Mesendoderm (in vitro differentiated cells): ENCODE data around the gene VAPA.
A peak's percentile ranks its signal among the peaks of the same experiment; 100 is the strongest.
"Not testable (repeated sequence)": the region's sequence is repeated elsewhere in the genome, so short reads cannot be mapped to it uniquely, and the experiment has no call there.

Experiments
- DNase-seq: peaks from one replicate; pipeline ENCODE4 v3.0.0; 2013
- H2AK5ac ChIP-seq: 2 replicates; pipeline ENCODE4 v1.6.1; 2013; ENCODE audit warnings: low read length, inconsistent platforms
- H2BK120ac ChIP-seq: 2 replicates; pipeline ENCODE4 v1.6.1; 2013; ENCODE audit warnings: low read depth, mild to moderate bottlenecking, low read length, moderate library complexity, mixed read lengths
- H2BK15ac ChIP-seq: replicated peaks from 2 replicates; pipeline ENCODE4 v1.6.1; 2013; ENCODE audit warnings: low read depth, mild to moderate bottlenecking, moderate library complexity
- H2BK5ac ChIP-seq: 2 replicates; pipeline ENCODE4 v1.6.1; 2013; ENCODE audit warnings: low read length, inconsistent platforms
- H3K18ac ChIP-seq: 2 replicates; pipeline ENCODE4 v1.6.1; 2013; ENCODE audit warnings: mild to moderate bottlenecking, low read length, mixed read lengths
- H3K23ac ChIP-seq: one replicate; pipeline ENCODE4 v1.6.1; 2013; ENCODE audit warnings: low read length
- H3K27ac ChIP-seq: 2 replicates; pipeline ENCODE4 v1.5.1; 2013; ENCODE audit warnings: low read depth, mild to moderate bottlenecking, inconsistent platforms, low read length, moderate library complexity
- H3K27me3 ChIP-seq: 2 replicates; pipeline ENCODE4 v1.6.1; 2013; ENCODE audit warnings: low read length, control low read depth, mild to moderate bottlenecking, inconsistent platforms; ENCODE audit not compliant: insufficient read depth, poor library complexity
- H3K36me3 ChIP-seq: 2 replicates; pipeline ENCODE4 v1.6.1; 2013; ENCODE audit warnings: low read length, inconsistent platforms; ENCODE audit not compliant: control insufficient read depth, insufficient read depth
- H3K4ac ChIP-seq: one replicate; pipeline ENCODE4 v1.6.1; 2013; ENCODE audit warnings: low read depth, mild to moderate bottlenecking, low read length, moderate library complexity
- H3K4me1 ChIP-seq: 2 replicates; pipeline ENCODE4 v1.6.1; 2013; ENCODE audit warnings: low read depth, low read length, inconsistent platforms; ENCODE audit not compliant: control insufficient read depth
- H3K4me2 ChIP-seq: 2 replicates; pipeline ENCODE4 v1.6.1; 2013; ENCODE audit warnings: low read length
- H3K4me3 ChIP-seq: 2 replicates; pipeline ENCODE4 v1.5.1; 2013; ENCODE audit warnings: mild to moderate bottlenecking, low read length
- H3K56ac ChIP-seq: one replicate; pipeline ENCODE4 v1.6.1; 2013; ENCODE audit warnings: low read length
- H3K79me1 ChIP-seq: 2 replicates; pipeline ENCODE4 v1.6.1; 2013; ENCODE audit warnings: low read length, inconsistent platforms
- H3K79me2 ChIP-seq: 2 replicates; pipeline ENCODE4 v1.6.1; 2013; ENCODE audit warnings: mild to moderate bottlenecking, low read length; ENCODE audit not compliant: control insufficient read depth, insufficient read depth
- H3K9ac ChIP-seq: 2 replicates; pipeline ENCODE4 v1.6.1; 2013; ENCODE audit warnings: low read length, inconsistent platforms
- H4K5ac ChIP-seq: one replicate; pipeline ENCODE4 v1.6.1; 2013; ENCODE audit warnings: low read length
- H4K8ac ChIP-seq: one replicate; pipeline ENCODE4 v1.6.1; 2013; ENCODE audit warnings: low read depth, mild to moderate bottlenecking, control low read depth, low read length, moderate library complexity
- WGBS: extraction: QIAGEN DNeasy Blood & Tissue Kit; methylation state at CpG from one replicate; pipeline ENCODE4 v1.1.7; 2013; ENCODE audit warnings: low lambda C conversion rate, missing lambda C conversion rate; ENCODE audit not compliant: insufficient coverage; ENCODE audit errors: extremely low coverage; 5-methylcytosine and 5-hydroxymethylcytosine counted together

VAPA gene

DNA sequence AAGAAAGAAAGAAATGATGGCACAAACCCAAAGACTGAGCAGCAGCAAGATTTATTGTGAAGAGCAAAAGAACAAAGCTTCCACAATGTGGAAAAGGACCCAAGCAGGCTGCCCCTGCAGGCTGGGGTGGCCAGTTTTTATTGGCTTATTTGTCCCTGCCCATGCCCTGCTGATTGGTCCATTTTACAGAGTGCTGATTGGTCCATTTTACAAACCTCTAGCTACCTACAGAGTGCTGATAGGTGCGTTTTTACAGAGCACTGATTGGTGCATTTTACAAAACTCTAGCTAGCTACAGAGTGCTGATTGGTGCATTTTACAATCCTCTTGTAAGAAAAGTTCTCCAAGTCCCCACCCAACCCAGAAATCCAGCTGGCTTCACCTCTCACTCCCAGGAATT lies 1.5 kb upstream of the VAPA start:
- H2AK5ac ChIP-seq, H4K8ac ChIP-seq, H3K4me3 ChIP-seq, H3K18ac ChIP-seq, H3K27me3 ChIP-seq, H3K56ac ChIP-seq, H2BK15ac ChIP-seq, H2BK120ac ChIP-seq, H4K5ac ChIP-seq, H3K36me3 ChIP-seq, H2BK5ac ChIP-seq, H3K27ac ChIP-seq, H3K4ac ChIP-seq, H3K4me1 ChIP-seq, H3K4me2 ChIP-seq, H3K9ac ChIP-seq, H3K79me1 ChIP-seq: not testable (repeated sequence)
- peaks cover 26% of the 10 kb centered on the region for H3K79me2 ChIP-seq
- WGBS = no CpG with 5 or more reads among the region's 1 CpG
- DNase-seq = peak; percentile 37
- peak overlapping the region; percentile 16 for H3K23ac ChIP-seq

DNA sequence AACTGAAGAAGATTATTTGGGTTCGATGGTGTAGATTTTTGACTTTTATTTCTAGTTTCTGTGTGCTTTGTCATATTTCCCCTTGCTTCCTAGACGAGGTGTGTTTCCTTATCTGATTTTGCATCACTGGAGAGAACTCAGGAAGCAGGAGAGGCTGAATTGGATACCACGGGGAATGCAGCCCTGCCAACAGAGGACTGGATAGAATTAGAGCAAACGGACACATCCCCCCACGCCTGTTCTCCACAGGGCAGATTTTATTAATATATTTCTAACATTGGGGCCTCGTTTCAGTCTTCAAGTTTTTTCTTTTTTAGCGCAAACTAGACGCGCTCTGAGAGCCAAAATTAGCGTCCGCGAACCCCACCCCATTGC lies 678 bp upstream of the VAPA start:
- no peaks in the 10 kb centered on the region for H3K4me1 ChIP-seq
- DNase-seq = no peak
- no peaks in the 10 kb centered on the region for H3K27me3 ChIP-seq
- H3K4ac ChIP-seq = no peak overlapping the region
- H3K4me3 ChIP-seq = peak overlapping the region; percentile 42
- H4K5ac ChIP-seq = peak overlapping the region; percentile 33
- no peak overlapping the region for H3K23ac ChIP-seq
- H3K27ac ChIP-seq = no peak overlapping the region
- no peaks in the 10 kb centered on the region for H3K36me3 ChIP-seq
- no peak overlapping the region for H2AK5ac ChIP-seq
- no peak overlapping the region for H2BK15ac ChIP-seq
- WGBS = no CpG with 5 or more reads among the region's 12 CpGs
- peak overlapping the region; percentile 61 for H3K9ac ChIP-seq
- no peak overlapping the region for H4K8ac ChIP-seq
- peak overlapping the region; percentile 56 for H3K4me2 ChIP-seq
- no peak overlapping the region for H2BK5ac ChIP-seq
- H3K18ac ChIP-seq = no peak overlapping the region
- H3K56ac ChIP-seq = peak overlapping the region; percentile 72
- no peaks in the 10 kb centered on the region for H3K79me1 ChIP-seq
- no peak overlapping the region for H2BK120ac ChIP-seq
- H3K79me2 ChIP-seq = peaks cover 35% of the 10 kb centered on the region

DNA sequence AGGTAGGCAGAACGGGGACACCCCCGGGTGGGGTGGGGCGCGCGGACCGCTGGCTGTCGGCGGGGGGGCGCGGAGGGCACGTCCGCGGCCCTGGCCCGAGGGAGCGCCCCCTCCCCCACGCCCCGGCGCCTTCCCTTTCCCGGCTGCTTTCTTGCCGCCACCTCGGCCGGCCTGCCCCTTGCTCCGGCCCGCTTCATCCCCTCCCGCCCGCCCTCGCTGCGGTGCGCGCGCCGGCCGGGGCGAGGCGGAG lies 443 bp downstream of the VAPA start:
- no CpG with 5 or more reads among the region's 35 CpGs for WGBS
- Histone ChIP-seq H2BK120ac (peak overlapping the region; percentile 51), H3K4me2 (no peak overlapping the region), H3K56ac (peak overlapping the region; percentile 97), H3K4me1 (no peaks in the 10 kb centered on the region), H3K79me1 (no peaks in the 10 kb centered on the region), H3K4ac (peak overlapping the region; percentile 84), H2AK5ac (no peak overlapping the region), H3K27me3 (no peaks in the 10 kb centered on the region), H2BK15ac (no peak overlapping the region), H2BK5ac (peak overlapping the region; percentile 52), H3K79me2 (peaks cover 45% of the 10 kb centered on the region), H3K9ac (peak overlapping the region; percentile 91), H4K8ac (peak overlapping the region; percentile 31), H4K5ac (no peak overlapping the region), H3K18ac (peak overlapping the region; percentile 54), H3K23ac (peak overlapping the region; percentile 84), H3K36me3 (no peaks in the 10 kb centered on the region), H3K27ac (peak overlapping the region; percentile 96), H3K4me3 (peak overlapping the region; percentile 81)
- DNase-seq = peak; percentile 51

DNA sequence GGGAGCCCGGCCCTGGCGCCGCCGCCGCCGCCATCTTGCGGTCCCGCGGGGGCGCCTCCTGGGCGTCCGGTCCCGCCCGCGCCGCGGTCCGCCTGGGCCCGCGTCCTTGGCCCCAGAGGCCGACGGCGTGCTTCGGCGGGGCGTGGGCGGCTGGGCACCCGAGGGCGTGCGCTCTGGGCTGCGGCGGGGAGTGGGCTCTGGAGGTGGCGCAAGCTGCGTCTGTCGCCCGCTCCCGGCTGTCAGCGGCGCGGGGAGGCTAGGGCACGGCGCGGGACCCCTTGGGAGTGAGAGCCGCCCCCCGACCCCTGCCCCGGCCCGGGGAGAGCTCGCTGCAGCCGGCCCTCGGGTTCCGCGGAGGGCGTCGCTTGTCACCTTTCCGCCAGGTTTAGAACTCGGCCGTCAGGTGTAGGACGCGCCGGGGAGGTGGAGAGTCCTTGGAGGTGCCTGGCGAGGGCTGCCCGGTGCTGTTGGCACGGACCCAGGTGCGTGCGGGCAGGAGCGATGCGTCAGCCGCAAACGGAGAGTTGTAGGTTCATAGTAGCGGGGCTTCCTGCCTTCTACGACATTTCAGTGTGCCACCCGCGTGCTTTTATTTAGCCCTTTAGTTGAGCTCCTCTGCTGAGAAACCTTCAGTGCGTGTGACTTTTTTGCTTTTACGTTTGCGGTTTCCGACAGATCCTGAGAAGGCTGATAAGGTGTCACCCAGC lies 921 bp downstream of the VAPA start:
- Histone ChIP-seq H3K23ac (peak overlapping the region; percentile 59), H2BK120ac (peak overlapping the region; percentile 51), H3K36me3 (no peaks in the 10 kb centered on the region), H3K4me3 (peak overlapping the region; percentile 88), H3K27me3 (no peaks in the 10 kb centered on the region), H3K56ac (peak overlapping the region; percentile 93), H3K79me2 (peaks cover 49% of the 10 kb centered on the region), H3K18ac (peak overlapping the region; percentile 54), H3K9ac (peak overlapping the region; percentile 89), H3K4me2 (peak overlapping the region; percentile 70), H2BK15ac (no peak overlapping the region), H4K5ac (no peak overlapping the region), H3K4me1 (no peaks in the 10 kb centered on the region), H3K79me1 (no peaks in the 10 kb centered on the region), H2BK5ac (no peak overlapping the region), H3K27ac (peak overlapping the region; percentile 77), H4K8ac (peak overlapping the region; percentile 31), H2AK5ac (no peak overlapping the region), H3K4ac (peak overlapping the region; percentile 84)
- peak; percentile 68 for DNase-seq
- WGBS = no CpG with 5 or more reads among the region's 77 CpGs

DNA sequence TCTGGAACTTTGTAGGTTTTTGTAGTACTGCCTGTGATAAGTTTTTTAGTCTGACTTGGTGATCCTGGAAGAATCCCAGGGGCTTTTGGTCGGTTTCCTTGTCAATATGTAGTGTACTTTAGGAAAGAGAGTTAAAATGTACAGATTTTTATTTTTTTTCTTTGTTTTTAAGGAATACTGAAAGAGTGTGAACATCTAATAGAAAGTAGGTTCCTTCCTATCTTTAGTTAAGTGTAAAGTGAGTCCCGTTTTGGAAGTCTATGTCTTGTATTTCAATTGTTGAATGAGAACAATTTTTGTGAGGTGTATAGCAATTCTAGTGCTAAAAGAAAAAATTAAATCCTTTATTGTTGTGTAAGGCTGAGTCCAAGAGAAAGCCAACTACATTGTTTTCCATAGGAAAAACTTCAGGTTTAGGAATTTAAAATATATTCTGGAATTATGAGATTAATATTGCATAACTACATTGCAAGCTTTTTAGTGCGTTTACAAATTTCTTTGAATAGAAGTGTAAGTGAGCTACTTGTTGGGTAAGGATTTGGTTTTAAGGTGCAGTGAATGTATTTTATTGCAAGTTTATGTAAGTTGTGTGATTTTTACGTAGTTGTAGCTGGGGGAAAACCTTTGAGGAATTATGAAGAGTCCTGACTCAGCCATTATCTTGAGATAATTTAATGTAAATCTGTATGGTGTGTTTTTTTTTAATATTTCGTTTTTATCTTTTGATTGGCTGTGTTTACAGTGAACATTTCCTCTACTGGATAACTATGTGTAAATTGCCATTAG lies 1.7 kb downstream of the VAPA start:
- Histone ChIP-seq H3K36me3 (no peaks in the 10 kb centered on the region), H2BK15ac (no peak overlapping the region), H4K5ac (no peak overlapping the region), H3K4me2 (peak overlapping the region; percentile 70), H3K18ac (no peak overlapping the region), H3K4ac (no peak overlapping the region), H2BK5ac (no peak overlapping the region), H3K79me2 (peaks cover 57% of the 10 kb centered on the region), H3K27me3 (no peaks in the 10 kb centered on the region), H3K9ac (peak overlapping the region; percentile 89), H3K4me3 (peak overlapping the region; percentile 88), H3K27ac (no peak overlapping the region), H3K56ac (peak overlapping the region; percentile 93), H3K79me1 (peaks cover 2% of the 10 kb centered on the region), H4K8ac (no peak overlapping the region), H3K23ac (no peak overlapping the region), H3K4me1 (no peaks in the 10 kb centered on the region), H2BK120ac (no peak overlapping the region), H2AK5ac (no peak overlapping the region)
- WGBS = 100% methylated on average over 1 of the region's 5 CpGs
- DNase-seq = no peak
